Measurements from ENCODE around the gene UBR4. TPM values are rescaled to one million over a fixed set of nuclear protein-coding genes. Genes with fewer than 3 reads are reported as not detected.

Gene UBR4
- total and polyA plus RNA-seq, 2 experiments from 2014 or later = 111 to 230 TPM

GRCh38 chr1:19045898-19046880 is 163.9 kb downstream of the UBR4 start (continued):
- TF ChIP-seq EZH2 (IDR thresholded peaks at IDR 0.05; ENCODE audit: low read depth, unreplicated experiment) = no peak

GRCh38 chr1:19044975-19045831 is 164.9 kb downstream of the UBR4 start:
- no peaks in the 10 kb centered on the region for H4K20me1 ChIP-seq (replicated peaks; ENCODE audit: insufficient read depth)
- Mint-ChIP-seq H3K4me1 (peaks cover 7% of the 10 kb centered on the region; the same call in 1 of the 3 replicates), H3K4me3 (no peak overlapping the region), H3K9me3 (no peaks in the 10 kb centered on the region), H3K27ac (no peak overlapping the region), H3K27me3 (ENCODE audit: insufficient read depth, low read depth, poor library complexity) (peaks cover 7% of the 10 kb centered on the region), H3K36me3 (ENCODE audit: low read depth) (no peaks in the 10 kb centered on the region)
- DNase-seq (ENCODE audit: low spot score) = no peak
- no peak overlapping the region for H3K27ac ChIP-seq (ENCODE audit: low read depth)
- H3K4me3 ChIP-seq = no peak overlapping the region
- H3K4me2 ChIP-seq = no peak overlapping the region
- 0 out of 2 replicates have a peak, but pooled peaks cover 6% of the 10 kb centered on the region for H3K4me1 ChIP-seq (ENCODE audit: insufficient read depth)
- H3F3A ChIP-seq (replicated peaks; ENCODE audit: low read depth) = no peaks in the 10 kb centered on the region
- H3K79me2 ChIP-seq (replicated peaks; ENCODE audit: insufficient read depth) = no peaks in the 10 kb centered on the region
- H2AFZ ChIP-seq = no peak overlapping the region
- ATAC-seq = no peak
- no peaks in the 10 kb centered on the region for H3K36me3 ChIP-seq (ENCODE audit: insufficient read depth)
- H3K27me3 ChIP-seq (ENCODE audit: insufficient read depth) = no peaks in the 10 kb centered on the region
- H3K9me2 ChIP-seq (ENCODE audit: insufficient read depth) = 0 out of 2 replicates have a peak, but pooled peaks cover 2% of the 10 kb centered on the region
- no peak for TF ChIP-seq ZNF462 (CRISPR knock-in tag; IDR thresholded peaks at IDR 0.05)
- TF ChIP-seq EZH2phosphoT487 (IDR thresholded peaks at IDR 0.05; ENCODE audit: unreplicated experiment) = no peak
- no peak for TF ChIP-seq JUNB (IDR thresholded peaks at IDR 0.05; ENCODE audit: unreplicated experiment)
- TF ChIP-seq NANOG (IDR thresholded peaks at IDR 0.05; ENCODE audit: borderline replicate concordance) = no peak
- no peak for TF ChIP-seq STAT1 (IDR thresholded peaks at IDR 0.05; ENCODE audit: unreplicated experiment)
- TF ChIP-seq ZNF114 (CRISPR knock-in tag; IDR thresholded peaks at IDR 0.05) = no peak
- TF ChIP-seq EZH2 (IDR thresholded peaks at IDR 0.05; ENCODE audit: low read depth, unreplicated experiment) = no peak
- no peak for TF ChIP-seq ETS1 (IDR thresholded peaks at IDR 0.05)
- TF ChIP-seq ZNF331 (CRISPR knock-in tag; IDR thresholded peaks at IDR 0.05; ENCODE audit: low read depth) = no peak
- no peak for TF ChIP-seq POLR2AphosphoS5 (IDR thresholded peaks at IDR 0.05; ENCODE audit: low read depth)
- no peak for TF ChIP-seq REST (IDR thresholded peaks at IDR 0.05; ENCODE audit: unreplicated experiment)

Data from GM23338 (cell line).